CD4-positive, alpha-beta T cell (primary cell): Measurements from ENCODE around the gene MNAT1. TPM values are rescaled to one million over a fixed set of nuclear protein-coding genes. Genes with fewer than 3 reads are reported as not detected.

ENCODE experiments used
- ATAC-seq: fragments of 200-7000 bp; cut with Tn5 transposase; one replicate; pipeline ENCODE4 v1.10.0; 2022; ENCODE audit warnings: mild to moderate bottlenecking; ENCODE audit not compliant: poor library complexity
- CTCF ChIA-PET: fragments of 350-600 bp; sonication (Branson Sonifier 250); formaldehyde crosslinking; loops from one replicate; lab custom pipeline; 2021; ENCODE audit warnings: antibody characterized with exemption, inconsistent platforms; lab: Charles Lee
- POLR2A ChIA-PET: fragments of 350-600 bp; sonication (Branson Sonifier 250); formaldehyde crosslinking; loops from one replicate; lab custom pipeline; 2021; ENCODE audit warnings: antibody characterized with exemption, inconsistent platforms; lab: Charles Lee
- DNase-seq, 14 experiments: peaks; one replicate each; pipeline ENCODE4 v3.0.0-alpha.2; 2013 to 2020; ENCODE audit warnings: mixed read lengths in 2 of 14
- H3K27ac ChIP-seq, 2 donors: one replicate each; pipeline versions ENCODE4 v1.5.1 to v1.7.0; 2013; ENCODE audit warnings: low read length in 2 of 2, low read depth in 1 of 2, mild to moderate bottlenecking in 1 of 2
- H3K27me3 ChIP-seq, 2 experiments: 1 replicate in 1 of 2; 2 replicates in 1 of 2; pipeline versions ENCODE4 v1.6.1 to v1.7.0; 2013; ENCODE audit warnings: low read length in 2 of 2, control low read depth in 1 of 2, mild to moderate bottlenecking in 1 of 2, moderate library complexity in 1 of 2; ENCODE audit not compliant: insufficient read depth in 2 of 2, control insufficient read depth in 1 of 2
- H3K36me3 ChIP-seq: one replicate; pipeline ENCODE4 v1.6.1; 2013; ENCODE audit warnings: low read length, control low read depth; ENCODE audit not compliant: insufficient read depth
- H3K4me1 ChIP-seq: one replicate; pipeline ENCODE4 v1.6.1; 2013; ENCODE audit warnings: low read length, control low read depth; ENCODE audit not compliant: insufficient read depth
- H3K4me3 ChIP-seq: one replicate; pipeline ENCODE4 v1.5.1; 2013; ENCODE audit warnings: mild to moderate bottlenecking, low read length, moderate library complexity
- H3K9me3 ChIP-seq, 2 experiments: 1 replicate in 1 of 2; 2 replicates in 1 of 2; pipeline versions ENCODE4 v1.6.1 to v1.7.0; 2013; ENCODE audit warnings: low read length in 2 of 2, mild to moderate bottlenecking in 2 of 2, control low read depth in 1 of 2, moderate library complexity in 1 of 2; ENCODE audit not compliant: control insufficient read depth in 1 of 2, insufficient read depth in 1 of 2
- H3K27ac Mint-ChIP-seq: one replicate; pipeline ENCODE4 v1.8.0; 2020; ENCODE audit warnings: mixed read lengths
- H3K27me3 Mint-ChIP-seq: one replicate; pipeline ENCODE4 v1.8.0; 2021; ENCODE audit warnings: mixed read lengths
- H3K36me3 Mint-ChIP-seq: one replicate; pipeline ENCODE4 v1.8.0; 2021; ENCODE audit warnings: low read depth, mixed read lengths
- H3K4me1 Mint-ChIP-seq: one replicate; pipeline ENCODE4 v1.8.0; 2021; ENCODE audit warnings: low read depth, mixed read lengths
- H3K4me3 Mint-ChIP-seq: one replicate; pipeline ENCODE4 v1.8.0; 2020; ENCODE audit warnings: mild to moderate bottlenecking, mixed read lengths
- H3K9me3 Mint-ChIP-seq: one replicate; pipeline ENCODE4 v1.8.0; 2020; ENCODE audit warnings: mixed read lengths
- CTCF ChIP-seq: fragments of 200-600 bp; IDR thresholded peaks from one replicate; pipeline ENCODE4 v1.8.0; 2022; ENCODE audit warnings: antibody characterized with exemption, mild to moderate bottlenecking
- intact Hi-C, 2 experiments: fragments of 100-400 bp; cut with DNase I in 1 of 2; cut with micrococcal nuclease in 1 of 2; formaldehyde crosslinking; loops; one replicate each; pipeline versions ENCODE4 v1.15.1 to v1.9.0; 2023 to 2025; cut with DNase I, micrococcal nuclease
- total RNA-seq, 174 experiments: library from RNA in 2 of 174; stranded (reverse) in 2 of 174; gene quantifications; one replicate each; pipeline ENCODE4 v1.2.3 and lab custom pipeline; 2021 to 2026

MNAT1 gene
- total RNA-seq, 2 experiments from 2014 or later = 15.4 to 15.9 TPM

GRCh38 chr14:60968099-60968498, 233.5 kb downstream of the MNAT1 start:
- Histone ChIP-seq H3K27ac (no peak overlapping the region), H3K27me3 (no peaks in the 10 kb centered on the region), H3K9me3 (no peaks in the 10 kb centered on the region), H3K4me1 (no peaks in the 10 kb centered on the region), H3K4me3 (no peak overlapping the region), H3K36me3 (no peaks in the 10 kb centered on the region)
- TF ChIP-seq CTCF = no peak
- Mint-ChIP-seq H3K27ac (no peak overlapping the region), H3K36me3 (peaks cover 8% of the 10 kb centered on the region), H3K4me1 (no peaks in the 10 kb centered on the region), H3K9me3 (no peaks in the 10 kb centered on the region), H3K4me3 (no peak overlapping the region), H3K27me3 (no peaks in the 10 kb centered on the region)
- CTCF ChIA-PET = interaction anchor here (1.3 kb wide), 1 partner anchor 11 kb away, joined by 3 read pairs; no protein-coding TSS in a partner anchor
- POLR2A ChIA-PET = interaction anchor here (1.4 kb wide), 1 partner anchor 13 kb away, joined by 3 read pairs; the partner anchor contains the start of genes SLC38A6 and TRMT5
- ATAC-seq (no peak), DNase-seq (no peak)
- intact Hi-C loops = no loop called here

GRCh38 chr14:60968671-60969070, 234.1 kb downstream of the MNAT1 start:
- H3K36me3 ChIP-seq = no peaks in the 10 kb centered on the region
- no peaks in the 10 kb centered on the region for H3K27me3 Mint-ChIP-seq
- H3K4me1 Mint-ChIP-seq = no peaks in the 10 kb centered on the region
- no peak for DNase-seq
- no peak overlapping the region for H3K4me3 ChIP-seq
- no peaks in the 10 kb centered on the region for H3K4me1 ChIP-seq
- no peaks in the 10 kb centered on the region for H3K9me3 ChIP-seq
- ChIA-PET CTCF (interaction anchor here (1.3 kb wide), 1 partner anchor 11 kb away, joined by 3 read pairs; no protein-coding TSS in a partner anchor), POLR2A (no interaction called here)
- H3K36me3 Mint-ChIP-seq = peaks cover 10% of the 10 kb centered on the region
- intact Hi-C loops = no loop called here
- no peak overlapping the region for H3K4me3 Mint-ChIP-seq
- H3K27ac Mint-ChIP-seq = no peak overlapping the region
- no peak overlapping the region for H3K27ac ChIP-seq
- H3K27me3 ChIP-seq = no peaks in the 10 kb centered on the region
- TF ChIP-seq CTCF = no peak
- no peak for ATAC-seq
- no peaks in the 10 kb centered on the region for H3K9me3 Mint-ChIP-seq

- ChIA-PET CTCF (no interaction called here), POLR2A (no interaction called here)
- Mint-ChIP-seq H3K27me3 (no peaks in the 10 kb centered on the region), H3K36me3 (peaks cover 15% of the 10 kb centered on the region), H3K4me1 (no peaks in the 10 kb centered on the region), H3K4me3 (no peak overlapping the region), H3K27ac (no peak overlapping the region), H3K9me3 (no peaks in the 10 kb centered on the region)
- intact Hi-C loops = loop anchor here in 1 of 2 experiments (10.0 kb wide), 2 partner anchors 885 to 1485 kb away; partner anchors contain the start of genes JKAMP and L3HYPDH
- H3K4me3 ChIP-seq = no peak overlapping the region
- DNase-seq (no peak), ATAC-seq (no peak)
- no peaks in the 10 kb centered on the region for H3K4me1 ChIP-seq
- H3K9me3 ChIP-seq = no peaks in the 10 kb centered on the region
- H3K27ac ChIP-seq = no peak overlapping the region
- TF ChIP-seq CTCF = no peak
- H3K27me3 ChIP-seq = no peaks in the 10 kb centered on the region
- H3K36me3 ChIP-seq = no peaks in the 10 kb centered on the region
Measured at GRCh38 chr14:60970146-60970545, 235.6 kb downstream of the MNAT1 start.
